A549 (cell line): Measurements from ENCODE around the gene LARGE1.

Experiments used
- POLR2AphosphoS2 ChIP-seq: conservative IDR thresholded peaks from 2 replicates; pipeline ENCODE4 v1.6.1; 2012; ENCODE audit warnings: low read length, improper control_type of control experiment, inconsistent platforms
- RAD21 ChIP-seq, 2 experiments: fragments of >200 bp in 1 of 2; sonication (Bioruptor Twin) in 1 of 2; formaldehyde crosslinking in 1 of 2; IDR thresholded peaks in 1 of 2; conservative IDR thresholded peaks in 1 of 2; 2 replicates in 1 of 2; 3 replicates in 1 of 2; pipeline ENCODE4 v1.6.1; 2012 to 2018; ENCODE audit warnings: inconsistent platforms in 1 of 2
- REST ChIP-seq: fragments of 200-600 bp; sonication (generic); IDR thresholded peaks from 2 replicates; pipeline ENCODE4 v1.6.1; 2016; ENCODE audit warnings: antibody characterized with exemption, mild to moderate bottlenecking, moderate library complexity
- RFX5 ChIP-seq: fragments of 450-650 bp; IDR thresholded peaks from 2 replicates; pipeline ENCODE4 v1.7.1; 2014; ENCODE audit warnings: antibody characterized with exemption, mild to moderate bottlenecking, moderate library complexity
- TF ChIP-seq, protein P1 (sequence below): fragments of >200 bp; sonication (Bioruptor Twin); formaldehyde crosslinking; IDR thresholded peaks from 3 replicates; pipeline ENCODE4 v1.5.1; 2016

DNA sequence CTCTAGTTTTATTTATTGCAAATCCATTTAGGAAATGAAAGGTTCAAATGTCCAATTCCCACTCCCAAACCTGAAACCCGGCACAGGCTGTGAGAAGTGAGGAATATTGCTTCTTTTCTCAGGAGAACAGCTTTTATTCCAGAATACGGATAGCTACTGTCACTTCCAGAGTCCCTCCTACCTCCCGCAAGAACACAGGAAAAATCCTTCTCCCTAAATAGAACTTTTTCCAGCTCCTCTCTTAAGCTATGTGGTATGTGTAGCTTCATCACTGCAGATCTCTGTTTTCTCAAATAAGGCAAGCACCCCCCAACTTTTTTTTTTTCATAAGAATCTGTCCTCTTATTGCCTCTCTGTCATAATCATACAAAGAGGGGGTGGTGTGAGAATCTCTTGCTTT lies 126.8 kb downstream of the LARGE1 start:
- TF ChIP-seq, protein P1, sequence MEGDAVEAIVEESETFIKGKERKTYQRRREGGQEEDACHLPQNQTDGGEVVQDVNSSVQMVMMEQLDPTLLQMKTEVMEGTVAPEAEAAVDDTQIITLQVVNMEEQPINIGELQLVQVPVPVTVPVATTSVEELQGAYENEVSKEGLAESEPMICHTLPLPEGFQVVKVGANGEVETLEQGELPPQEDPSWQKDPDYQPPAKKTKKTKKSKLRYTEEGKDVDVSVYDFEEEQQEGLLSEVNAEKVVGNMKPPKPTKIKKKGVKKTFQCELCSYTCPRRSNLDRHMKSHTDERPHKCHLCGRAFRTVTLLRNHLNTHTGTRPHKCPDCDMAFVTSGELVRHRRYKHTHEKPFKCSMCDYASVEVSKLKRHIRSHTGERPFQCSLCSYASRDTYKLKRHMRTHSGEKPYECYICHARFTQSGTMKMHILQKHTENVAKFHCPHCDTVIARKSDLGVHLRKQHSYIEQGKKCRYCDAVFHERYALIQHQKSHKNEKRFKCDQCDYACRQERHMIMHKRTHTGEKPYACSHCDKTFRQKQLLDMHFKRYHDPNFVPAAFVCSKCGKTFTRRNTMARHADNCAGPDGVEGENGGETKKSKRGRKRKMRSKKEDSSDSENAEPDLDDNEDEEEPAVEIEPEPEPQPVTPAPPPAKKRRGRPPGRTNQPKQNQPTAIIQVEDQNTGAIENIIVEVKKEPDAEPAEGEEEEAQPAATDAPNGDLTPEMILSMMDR, result no peak
- TF ChIP-seq RFX5 (no peak), RAD21 (conservative IDR thresholded peaks at IDR 0.05 in 1 of 2, IDR thresholded peaks at IDR 0.05 in 1 of 2) (no peak), POLR2AphosphoS2 (no peak), REST (no peak)
